Retinal pigment epithelial cell (primary cell): ENCODE data around the gene HSD17B1.
"Not testable (repeated sequence)": the region's sequence is repeated elsewhere in the genome, so short reads cannot be mapped to it uniquely, and the experiment has no call there.

ENCODE experiments used
- DNase-seq: peaks from one replicate; pipeline ENCODE4 v3.0.0-alpha.2; 2010; ENCODE audit warnings: low read depth
- H3K4me3 ChIP-seq: 2 replicates; pipeline ENCODE4 v1.5.1; 2011; ENCODE audit warnings: mild to moderate bottlenecking, low read length, control low read depth, moderate library complexity
- TF ChIP-seq, protein P1 (sequence below): conservative IDR thresholded peaks from 2 replicates; pipeline ENCODE4 v1.5.1; 2011; ENCODE audit warnings: low read depth, low read length, control low read depth, inconsistent platforms

HSD17B1 gene

DNA sequence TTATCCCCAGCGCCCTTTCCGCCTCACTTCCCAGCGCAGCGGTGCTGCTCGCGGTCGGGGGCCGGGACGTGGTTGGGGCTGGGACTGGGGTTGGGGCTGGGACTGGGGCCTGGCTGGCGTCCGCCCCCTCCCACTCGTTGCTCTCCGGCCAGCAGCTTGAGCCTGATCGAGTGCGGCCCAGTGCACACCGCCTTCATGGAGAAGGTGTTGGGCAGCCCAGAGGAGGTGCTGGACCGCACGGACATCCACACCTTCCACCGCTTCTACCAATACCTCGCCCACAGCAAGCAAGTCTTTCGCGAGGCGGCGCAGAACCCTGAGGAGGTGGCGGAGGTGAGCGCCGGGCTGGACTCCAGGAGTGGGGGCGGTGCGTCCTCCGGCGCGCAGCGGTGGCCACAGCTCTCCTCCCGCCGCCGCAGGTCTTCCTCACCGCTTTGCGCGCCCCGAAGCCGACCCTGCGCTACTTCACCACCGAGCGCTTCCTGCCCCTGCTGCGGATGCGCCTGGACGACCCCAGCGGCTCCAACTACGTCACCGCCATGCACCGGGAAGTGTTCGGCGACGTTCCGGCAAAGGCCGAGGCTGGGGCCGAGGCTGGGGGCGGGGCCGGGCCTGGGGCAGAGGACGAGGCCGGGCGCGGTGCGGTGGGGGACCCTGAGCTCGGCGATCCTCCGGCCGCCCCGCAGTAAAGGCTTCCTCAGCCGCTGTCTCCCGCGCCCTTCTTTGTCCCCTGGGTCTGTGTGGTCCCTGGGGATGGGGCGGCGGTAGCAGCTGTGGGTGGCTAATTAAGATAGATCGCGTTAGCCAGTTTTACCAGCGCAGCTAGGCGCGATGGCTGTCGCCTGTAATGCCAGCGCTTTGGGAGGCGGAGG lies 1.8 kb downstream of the HSD17B1 start:
- TF ChIP-seq, protein P1, sequence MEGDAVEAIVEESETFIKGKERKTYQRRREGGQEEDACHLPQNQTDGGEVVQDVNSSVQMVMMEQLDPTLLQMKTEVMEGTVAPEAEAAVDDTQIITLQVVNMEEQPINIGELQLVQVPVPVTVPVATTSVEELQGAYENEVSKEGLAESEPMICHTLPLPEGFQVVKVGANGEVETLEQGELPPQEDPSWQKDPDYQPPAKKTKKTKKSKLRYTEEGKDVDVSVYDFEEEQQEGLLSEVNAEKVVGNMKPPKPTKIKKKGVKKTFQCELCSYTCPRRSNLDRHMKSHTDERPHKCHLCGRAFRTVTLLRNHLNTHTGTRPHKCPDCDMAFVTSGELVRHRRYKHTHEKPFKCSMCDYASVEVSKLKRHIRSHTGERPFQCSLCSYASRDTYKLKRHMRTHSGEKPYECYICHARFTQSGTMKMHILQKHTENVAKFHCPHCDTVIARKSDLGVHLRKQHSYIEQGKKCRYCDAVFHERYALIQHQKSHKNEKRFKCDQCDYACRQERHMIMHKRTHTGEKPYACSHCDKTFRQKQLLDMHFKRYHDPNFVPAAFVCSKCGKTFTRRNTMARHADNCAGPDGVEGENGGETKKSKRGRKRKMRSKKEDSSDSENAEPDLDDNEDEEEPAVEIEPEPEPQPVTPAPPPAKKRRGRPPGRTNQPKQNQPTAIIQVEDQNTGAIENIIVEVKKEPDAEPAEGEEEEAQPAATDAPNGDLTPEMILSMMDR: no peak
- no peak for DNase-seq
- peak overlapping the region; percentile 83 for H3K4me3 ChIP-seq

DNA sequence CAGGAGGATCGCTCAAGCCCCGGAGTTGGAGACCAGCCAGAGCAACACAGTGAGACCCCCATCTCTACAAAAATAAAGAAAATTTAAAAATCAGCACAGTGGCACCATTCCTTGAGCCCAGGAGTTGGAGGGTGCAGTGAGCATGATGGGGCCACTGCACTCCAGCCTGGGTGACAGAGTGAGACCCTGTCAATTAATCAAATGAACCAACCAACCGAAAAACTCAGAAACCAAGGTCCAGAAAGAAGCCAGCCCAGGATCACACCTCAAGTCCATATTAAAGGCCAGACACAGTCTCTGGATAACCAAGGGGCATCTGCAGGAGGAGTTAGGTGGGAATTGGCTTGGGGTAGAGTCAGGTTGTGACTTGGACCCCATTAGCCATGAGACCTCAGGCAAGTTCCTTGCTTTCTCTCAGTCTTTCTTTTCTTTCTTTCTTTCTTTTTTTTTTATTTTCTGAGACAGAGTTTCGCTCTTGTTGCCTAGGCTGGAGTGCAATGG lies 2.4 kb downstream of the HSD17B1 start:
- DNase-seq: no peak
- TF ChIP-seq, protein P1: no peak

DNA sequence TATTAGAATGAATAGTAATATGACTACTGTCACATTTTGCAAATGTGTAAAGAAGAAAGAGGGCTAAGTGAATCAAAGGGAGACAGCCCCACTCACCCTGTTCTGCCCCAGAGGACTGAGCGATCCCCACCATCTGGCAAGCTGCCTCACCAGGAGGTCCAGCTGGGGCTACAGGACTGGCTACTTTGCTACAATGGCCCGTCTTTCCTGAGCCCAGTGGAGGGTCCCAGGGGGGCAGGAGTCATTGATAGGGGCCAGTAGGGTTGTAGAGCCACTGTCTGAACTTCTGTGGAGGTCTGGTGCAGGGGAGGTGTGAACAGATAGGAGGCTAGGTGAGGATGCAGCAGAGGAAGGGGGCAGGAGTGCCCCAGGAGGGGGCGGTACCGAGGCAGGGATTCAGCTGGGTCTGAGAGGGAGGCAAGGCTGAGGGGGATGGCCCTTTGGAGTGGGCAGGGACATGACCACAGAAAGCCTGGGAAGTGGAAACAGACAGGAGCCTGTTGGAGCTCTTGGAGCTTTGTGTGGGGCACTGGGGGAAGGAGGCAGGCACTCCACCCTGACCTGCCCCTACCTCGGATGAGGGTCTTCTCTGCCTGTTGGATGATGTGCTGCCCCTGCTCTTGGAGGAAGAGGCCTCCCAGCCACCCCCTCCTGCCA lies 3.4 kb downstream of the HSD17B1 start:
- H3K4me3 ChIP-seq, DNase-seq: not testable (repeated sequence)

More for the DNA sequence above, 2.4 kb downstream of the HSD17B1 start:
- H3K4me3 ChIP-seq: peak overlapping the region; percentile 83

DNA sequence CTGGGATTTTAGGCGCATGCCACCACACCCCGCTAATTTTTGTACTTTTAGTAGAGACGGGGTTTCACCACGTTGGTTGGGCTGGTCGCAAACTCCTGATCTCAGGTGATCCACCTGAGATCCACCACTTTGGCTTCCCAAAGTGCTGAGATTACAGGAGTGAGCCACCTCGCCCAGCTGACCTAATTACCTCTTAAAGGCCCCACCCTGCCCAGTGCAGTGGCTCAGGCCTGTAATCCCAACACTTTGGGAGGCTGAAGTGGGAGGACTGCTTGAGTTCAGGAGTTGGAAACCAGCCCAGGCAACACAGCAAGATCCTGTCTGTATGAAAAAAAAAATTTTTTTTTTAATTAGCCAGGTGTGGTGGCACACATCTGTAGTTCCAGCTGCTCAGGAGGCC lies 6.4 kb downstream of the HSD17B1 start:
- no peak overlapping the region for H3K4me3 ChIP-seq
- no peak for DNase-seq
- TF ChIP-seq, protein P1: no peak

DNA sequence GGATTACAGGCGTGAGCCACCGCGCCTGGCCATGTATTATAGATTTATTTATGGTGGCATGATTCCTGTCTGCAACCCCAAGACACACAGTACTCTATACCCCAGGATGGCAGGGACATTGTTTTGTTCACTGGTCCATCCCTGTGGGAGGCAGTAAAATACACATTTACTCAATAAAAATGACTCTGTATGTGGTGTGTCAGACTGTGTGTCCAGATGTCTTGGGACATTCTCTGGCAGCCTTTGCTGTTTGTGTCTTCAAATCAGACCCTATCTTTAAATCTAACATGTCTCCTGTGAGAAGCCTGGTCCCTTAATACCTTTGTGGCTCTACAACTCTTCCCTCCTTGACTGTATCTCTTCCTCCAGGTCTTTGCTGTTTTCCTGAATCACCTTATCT lies 7.5 kb downstream of the HSD17B1 start:
- no peak overlapping the region for H3K4me3 ChIP-seq
- DNase-seq: no peak
- TF ChIP-seq, protein P1: no peak

DNA sequence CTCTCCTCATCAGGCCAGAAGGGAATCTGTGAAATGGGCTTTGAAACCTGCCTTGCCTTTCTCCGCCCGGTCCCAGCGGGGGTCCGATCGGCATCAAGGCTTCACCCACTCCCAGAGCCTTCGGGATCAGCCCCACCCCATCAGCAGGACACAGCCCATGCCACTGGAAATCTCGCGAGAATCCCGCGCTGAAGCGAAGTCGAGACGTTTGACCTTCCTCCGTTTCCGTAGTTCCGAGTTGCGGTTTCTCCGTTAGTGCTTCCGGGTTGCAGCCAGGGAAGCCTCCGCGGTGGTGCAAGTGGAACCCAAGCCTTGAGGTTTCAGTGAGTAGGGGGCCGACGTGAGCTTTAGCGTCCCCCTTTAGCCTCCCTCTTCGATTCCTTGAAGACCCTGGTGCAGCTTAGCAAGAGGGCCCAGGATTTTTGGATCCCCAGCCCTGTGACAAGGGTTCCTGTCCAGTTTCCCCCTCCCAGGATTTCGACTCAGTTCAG lies 9.2 kb downstream of the HSD17B1 start, which contains the start of gene COASY:
Gene COASY (plus strand): TSS at position 252 of the 491 bp plus-strand sequence. CDS start 475 bp downstream, outside the sequence.
- peak within 1 kb of the TSS; percentile 93 for H3K4me3 ChIP-seq
- peak; percentile 88 for DNase-seq
- TF ChIP-seq, protein P1: no peak

DNA sequence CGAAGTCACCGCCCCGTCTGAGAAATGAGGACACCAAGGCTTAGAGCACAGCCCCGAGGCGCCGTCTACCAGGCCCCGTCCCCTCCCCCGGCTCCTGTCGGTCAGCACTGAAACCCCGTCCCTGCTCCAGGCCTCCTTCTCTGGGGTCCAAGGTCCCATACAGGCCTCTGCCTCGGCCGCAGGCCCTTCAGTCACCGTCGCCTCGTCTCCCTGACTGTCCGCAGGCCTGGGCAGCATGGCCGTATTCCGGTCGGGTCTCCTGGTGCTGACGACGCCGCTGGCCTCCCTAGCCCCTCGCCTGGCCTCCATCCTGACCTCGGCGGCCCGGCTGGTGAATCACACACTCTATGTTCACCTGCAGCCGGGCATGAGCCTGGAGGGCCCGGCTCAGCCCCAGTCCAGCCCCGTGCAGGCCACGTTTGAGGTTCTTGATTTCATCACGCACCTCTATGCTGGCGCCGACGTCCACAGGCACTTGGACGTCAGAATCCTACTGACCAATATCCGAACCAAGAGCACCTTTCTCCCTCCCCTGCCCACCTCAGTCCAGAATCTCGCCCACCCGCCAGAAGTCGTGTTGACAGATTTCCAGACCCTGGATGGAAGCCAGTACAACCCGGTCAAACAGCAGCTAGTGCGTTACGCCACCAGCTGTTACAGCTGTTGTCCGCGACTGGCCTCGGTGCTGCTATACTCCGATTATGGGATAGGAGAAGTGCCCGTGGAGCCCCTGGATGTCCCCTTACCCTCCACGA lies 9.8 kb downstream of the HSD17B1 start:
- TF ChIP-seq, protein P1: no peak
- H3K4me3 ChIP-seq: peak overlapping the region; percentile 93
- no peak for DNase-seq
